HEK293 (cell line): ENCODE data around the gene TEX52.

Experiments
- CTCF ChIP-seq: fragments of 450-650 bp; formaldehyde crosslinking; IDR thresholded peaks from 2 replicates; pipeline ENCODE4 v1.5.1; 2016; ENCODE audit warnings: missing biosample characterization, missing genetic modification characterization
- ZNF596 ChIP-seq: fragments of 450-650 bp; IDR thresholded peaks from 2 replicates; pipeline ENCODE4 v1.5.0; 2018; ENCODE audit warnings: missing biosample characterization, mild to moderate bottlenecking, missing genetic modification characterization, moderate library complexity
- ZNF792 ChIP-seq: fragments of 450-650 bp; formaldehyde crosslinking; IDR thresholded peaks from 2 replicates; pipeline ENCODE4 v1.5.1; 2016; ENCODE audit warnings: missing biosample characterization, missing genetic modification characterization

- TF ChIP-seq CTCF (tag by site-specific recombination) (no peak), ZNF596 (tag by site-specific recombination) (no peak), ZNF792 (tag by site-specific recombination) (no peak)
Measured at GRCh38 chr12:2811801-2812200, 45.0 kb downstream of the TEX52 start.
